Dendritic cell treated with granulocyte-macrophage colony-stimulating factor and Interleukin-4, amounts not matched to agents 40 ng/mL and 50 ng/mL, for 4 days (primary cell): Measurements from ENCODE around the gene HEXD.
"Not testable (repeated sequence)": the region's sequence is repeated elsewhere in the genome, so short reads cannot be mapped to it uniquely, and the experiment has no call there.

Experiments used
- H3K27ac Mint-ChIP-seq: one replicate; pipeline ENCODE4 v1.8.0; 2022; ENCODE audit warnings: mild to moderate bottlenecking, mixed read lengths
- H3K27me3 Mint-ChIP-seq: one replicate; pipeline ENCODE4 v1.8.0; 2022; ENCODE audit warnings: mild to moderate bottlenecking, mixed read lengths
- H3K36me3 Mint-ChIP-seq: one replicate; pipeline ENCODE4 v1.8.0; 2022; ENCODE audit warnings: low read depth, mixed read lengths
- H3K4me1 Mint-ChIP-seq: one replicate; pipeline ENCODE4 v1.8.0; 2022; ENCODE audit warnings: low read depth, mixed read lengths
- H3K4me3 Mint-ChIP-seq: one replicate; pipeline ENCODE4 v1.8.0; 2022; ENCODE audit warnings: mild to moderate bottlenecking, moderate library complexity, mixed read lengths
- H3K9me3 Mint-ChIP-seq: one replicate; pipeline ENCODE4 v1.8.0; 2022; ENCODE audit warnings: mixed read lengths
- intact Hi-C: fragments of 100-400 bp; cut with micrococcal nuclease; formaldehyde crosslinking; loops from one replicate; pipeline ENCODE4 v1.15.0; 2022

Gene HEXD

DNA sequence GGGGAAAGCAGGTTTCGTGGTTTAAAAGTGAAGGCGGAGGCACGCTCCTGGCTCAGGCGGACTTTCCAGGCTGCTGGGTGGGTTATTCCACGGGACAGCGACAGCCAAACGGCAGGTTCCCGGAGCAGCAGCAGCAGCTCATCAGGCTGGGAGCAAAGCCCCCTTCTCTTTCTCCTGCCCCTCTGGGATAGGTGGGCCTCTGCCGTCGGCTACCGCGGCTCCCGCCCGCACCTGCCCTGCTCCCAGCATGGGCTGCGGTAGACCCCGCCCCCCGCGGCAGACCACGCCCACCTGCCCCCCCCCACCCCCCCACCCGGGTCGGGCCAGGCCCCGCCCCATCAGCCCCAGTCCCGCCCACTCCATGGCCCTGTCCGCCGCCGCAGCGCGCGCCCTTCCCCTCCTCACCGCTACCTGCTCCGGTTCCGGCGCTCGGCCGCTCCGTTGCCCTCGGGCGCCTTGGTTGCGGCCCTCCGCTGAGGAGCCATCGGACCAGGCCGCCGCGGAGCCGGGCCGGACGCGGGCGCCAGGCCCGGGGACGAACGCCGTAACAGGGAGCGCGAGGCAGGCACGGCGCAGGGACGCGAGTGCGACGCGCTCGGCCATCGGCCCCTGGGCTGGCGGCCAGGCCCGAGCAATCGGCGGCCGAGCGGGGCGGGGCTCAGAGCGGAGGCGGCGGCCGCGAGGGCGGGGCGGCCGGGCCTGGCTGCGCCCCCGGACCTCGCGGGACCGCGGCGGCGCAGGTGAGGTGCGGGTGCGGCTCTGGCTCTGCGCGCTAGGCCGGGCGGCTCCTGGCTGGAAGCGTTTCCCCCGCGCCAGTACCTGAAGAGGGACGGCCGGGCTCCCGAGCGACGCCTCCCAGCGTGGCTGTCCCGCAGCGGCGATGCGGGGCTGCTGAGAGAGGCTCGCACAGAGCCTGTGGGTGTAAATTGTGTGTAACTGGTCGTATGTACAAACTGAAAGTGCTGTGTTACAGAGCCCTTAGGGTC, at the start of gene HEXD, which contains the start of gene OGFOD3:
TSS of gene HEXD (plus strand) at position 347 of the 986 bp plus-strand sequence. CDS start 1,453 bp downstream, outside the sequence.
TSS of gene OGFOD3 (minus strand) at position 586 of the 986 bp plus-strand sequence. CDS start at position 485, 101 bp downstream.
- Mint-ChIP-seq H3K36me3 (peaks cover 61% of the 10 kb centered on the region), H3K27ac (peak within 1 kb of the TSS; percentile 72), H3K27me3 (no peaks in the 10 kb centered on the region), H3K4me1 (peaks cover 24% of the 10 kb centered on the region), H3K4me3 (peak within 1 kb of the TSS; percentile 76), H3K9me3 (peaks cover 11% of the 10 kb centered on the region)
- intact Hi-C loops = loop anchor here (5.0 kb wide), 1 partner anchor 34 kb away; the partner anchor contains the start of gene CYBC1

DNA sequence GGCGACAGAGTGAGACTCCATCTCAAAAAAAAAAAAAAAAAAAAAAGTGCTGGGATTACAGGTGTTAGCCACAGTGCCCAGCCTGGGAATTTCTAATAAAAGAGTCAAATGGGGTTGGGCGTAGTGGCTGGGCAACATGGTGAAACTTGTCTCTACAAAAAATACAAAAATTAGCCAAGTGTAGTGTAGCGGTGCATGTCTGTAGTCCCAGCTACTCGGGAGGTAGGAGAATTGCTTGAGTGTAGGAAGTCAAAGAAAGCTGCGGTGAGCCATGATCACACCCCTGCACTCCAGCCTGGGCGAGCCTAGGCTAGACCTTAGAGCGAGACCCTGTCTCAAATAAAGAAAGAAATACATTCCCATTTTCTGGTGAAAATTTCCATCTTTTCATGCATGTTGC, 48.9 kb upstream of the HEXD start:
- Mint-ChIP-seq H3K36me3 (no peaks in the 10 kb centered on the region), H3K4me1 (peaks cover 27% of the 10 kb centered on the region), H3K4me3 (no peak overlapping the region), H3K9me3 (no peaks in the 10 kb centered on the region), H3K27ac (no peak overlapping the region), H3K27me3 (peaks cover 73% of the 10 kb centered on the region)
- intact Hi-C loops = no loop called here

DNA sequence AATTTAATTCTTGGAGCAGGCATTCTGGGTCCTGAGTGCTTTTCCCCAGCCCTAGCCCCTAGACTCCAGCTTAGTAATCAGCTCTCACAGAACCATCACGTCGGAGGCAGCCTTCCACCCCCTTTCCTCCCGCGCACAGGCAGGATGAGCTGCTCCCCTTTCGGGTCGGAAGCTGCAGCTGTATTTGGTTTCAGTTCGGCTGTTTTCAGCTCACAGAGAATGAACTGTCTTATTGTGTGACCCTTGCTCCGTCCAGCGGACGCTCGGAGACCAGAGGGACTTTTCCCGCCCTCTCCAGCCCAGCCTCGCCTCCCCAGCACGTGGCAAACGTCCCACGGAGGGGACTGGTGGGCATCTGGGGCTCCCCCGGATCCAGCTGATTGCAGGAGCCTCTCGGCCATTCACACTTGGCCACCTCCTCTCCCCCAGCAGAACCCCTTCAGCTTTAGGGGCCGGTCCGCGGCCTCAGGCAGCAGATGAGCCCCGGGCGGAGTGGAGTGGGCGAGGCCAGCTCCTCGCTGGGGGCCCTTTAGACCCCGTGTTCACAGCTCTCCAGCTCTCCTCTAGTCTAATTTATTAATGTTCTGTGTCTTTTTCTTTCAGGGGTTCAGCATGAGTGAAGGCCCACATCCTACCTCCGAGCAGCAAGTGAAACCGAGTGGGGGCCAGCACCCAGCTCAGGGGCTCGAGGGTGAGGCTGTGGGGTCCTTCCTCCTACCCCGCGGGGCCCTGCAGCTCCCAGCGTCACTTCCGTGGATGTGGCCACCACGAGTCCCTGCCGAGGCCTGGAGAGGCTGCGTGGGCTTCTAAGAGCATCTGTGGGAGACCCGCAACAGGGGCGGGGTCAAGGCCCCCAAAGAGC, 47.4 kb upstream of the HEXD start:
- Mint-ChIP-seq H3K4me3 (peak overlapping the region; percentile 66), H3K27ac (peak overlapping the region; percentile 52), H3K9me3 (no peaks in the 10 kb centered on the region), H3K4me1 (peaks cover 27% of the 10 kb centered on the region), H3K36me3 (no peaks in the 10 kb centered on the region), H3K27me3 (peaks cover 83% of the 10 kb centered on the region)
- intact Hi-C loops = no loop called here

DNA sequence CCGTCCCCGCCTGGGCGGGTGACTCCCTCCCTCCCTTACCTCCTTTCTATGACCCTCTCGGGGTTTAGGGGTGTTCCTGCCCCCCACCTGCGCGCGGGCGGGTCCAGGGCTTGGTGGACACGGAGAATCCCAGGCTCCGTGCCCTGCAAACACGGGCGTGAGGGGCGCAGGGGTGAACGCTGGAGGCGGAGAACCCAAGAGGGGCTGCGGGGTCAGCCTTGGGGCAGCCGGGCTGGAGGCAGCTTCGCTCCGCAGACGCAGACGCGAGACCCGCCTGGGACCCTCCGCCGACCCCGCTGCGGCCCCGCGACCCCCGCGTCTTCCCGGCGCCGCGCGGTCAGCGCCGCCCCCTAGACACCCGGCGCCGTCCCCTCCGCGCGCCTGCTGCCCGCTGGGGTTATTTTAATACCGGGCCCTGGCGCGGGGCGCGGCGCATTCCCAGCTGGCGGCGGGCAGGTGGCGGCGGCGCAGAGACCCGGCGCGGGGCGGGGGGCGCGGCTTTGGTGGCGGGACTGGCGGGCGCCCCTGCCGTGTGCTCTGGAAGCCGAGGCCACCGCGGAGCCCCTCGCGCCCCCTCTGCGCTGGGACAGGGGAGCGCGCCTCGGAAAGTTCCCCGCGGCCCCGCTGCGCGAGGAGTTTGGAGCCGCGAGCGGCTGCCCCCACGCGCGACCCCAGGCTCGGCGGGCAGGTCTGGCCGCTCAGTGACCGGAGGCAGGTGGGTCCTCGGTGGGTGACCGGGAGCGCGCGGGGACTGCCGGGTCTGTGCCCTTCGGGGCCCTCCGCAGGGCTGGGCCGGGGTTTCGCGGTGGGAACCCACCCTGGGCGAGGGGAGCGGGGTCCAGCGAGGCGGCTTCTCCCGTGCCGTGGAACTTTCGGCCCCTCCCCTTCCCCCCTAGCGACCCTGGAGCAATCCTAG, 46.6 kb upstream of the HEXD start, which contains the start of gene UTS2R:
TSS of gene UTS2R (plus strand) at position 433 of the 916 bp plus-strand sequence. CDS start 2,560 bp downstream, outside the sequence.
- Mint-ChIP-seq H3K4me1 (peaks cover 27% of the 10 kb centered on the region), H3K27ac (peak within 1 kb of the TSS; percentile 52), H3K4me3 (peak within 1 kb of the TSS; percentile 66), H3K36me3 (no peaks in the 10 kb centered on the region), H3K9me3 (no peaks in the 10 kb centered on the region), H3K27me3 (peaks cover 87% of the 10 kb centered on the region)
- intact Hi-C loops = no loop called here

DNA sequence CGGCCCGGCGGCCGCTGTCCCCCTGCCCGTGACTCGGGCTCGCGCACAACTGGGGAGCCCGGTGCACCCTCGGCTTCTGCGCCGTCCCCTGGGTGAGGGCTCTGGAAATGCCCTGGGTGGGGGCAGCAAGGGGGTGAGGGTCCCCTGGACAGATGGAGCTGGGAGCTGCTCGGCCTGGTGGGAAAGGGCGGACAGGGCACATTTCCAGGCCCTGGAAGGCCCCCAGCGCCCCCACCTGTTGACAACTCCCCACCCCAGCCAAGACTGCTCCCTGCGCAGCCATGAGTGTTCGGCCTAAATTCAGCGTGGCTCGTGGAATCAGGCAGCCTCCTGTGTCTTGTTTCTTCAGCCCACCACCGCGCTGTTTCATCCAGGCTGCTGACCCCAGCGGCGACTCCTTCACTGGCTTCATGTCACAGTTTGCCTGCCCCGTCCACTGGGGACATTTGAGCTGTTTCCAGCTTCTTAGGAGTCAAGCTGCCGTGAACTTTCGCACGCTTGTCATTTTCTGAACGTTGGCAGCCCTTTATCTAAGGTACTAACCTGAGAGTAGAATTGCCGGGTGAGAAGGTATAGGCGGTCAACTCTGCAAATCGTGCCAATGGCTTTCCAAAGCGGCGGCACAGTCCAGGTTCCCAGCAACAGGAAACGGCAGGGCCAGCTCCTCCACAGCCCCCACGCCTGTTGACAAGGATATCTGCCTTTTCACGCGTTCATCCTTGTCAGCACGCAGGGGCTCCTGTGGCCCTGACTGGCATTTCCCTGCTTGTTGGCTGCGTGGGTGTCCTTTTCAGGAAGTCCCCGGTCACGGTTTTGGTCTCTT, 45.7 kb upstream of the HEXD start:
- Mint-ChIP-seq H3K27ac (peak overlapping the region; percentile 31), H3K36me3 (no peaks in the 10 kb centered on the region), H3K4me1 (peaks cover 27% of the 10 kb centered on the region), H3K9me3 (no peaks in the 10 kb centered on the region), H3K4me3 (peak overlapping the region; percentile 62), H3K27me3 (peaks cover 85% of the 10 kb centered on the region)
- intact Hi-C loops = no loop called here

DNA sequence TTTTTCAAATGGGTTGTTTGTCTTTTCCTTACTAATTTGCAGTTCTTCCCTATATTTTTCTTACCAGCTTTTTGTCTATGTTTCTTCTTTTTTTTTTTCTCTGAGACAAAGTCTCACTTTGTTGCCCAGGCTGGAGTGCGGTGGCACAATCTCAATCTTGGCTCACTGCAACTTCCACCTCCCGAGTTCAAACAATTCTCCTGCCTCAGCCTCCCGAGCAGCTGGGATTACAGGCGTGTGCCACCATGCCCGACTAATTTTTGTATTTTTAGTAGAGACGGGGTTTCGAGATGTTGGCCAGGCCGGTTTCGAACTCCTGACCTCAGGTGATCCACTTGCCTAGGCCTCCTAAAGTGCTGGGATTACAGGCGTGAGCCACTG, 45.1 kb upstream of the HEXD start:
- H3K4me3 Mint-ChIP-seq, intact Hi-C loops, H3K36me3 Mint-ChIP-seq, H3K9me3 Mint-ChIP-seq: not testable (repeated sequence)
- H3K4me1 Mint-ChIP-seq = peaks cover 27% of the 10 kb centered on the region
- H3K27me3 Mint-ChIP-seq = peaks cover 84% of the 10 kb centered on the region
- H3K27ac Mint-ChIP-seq = peak overlapping the region; percentile 31

DNA sequence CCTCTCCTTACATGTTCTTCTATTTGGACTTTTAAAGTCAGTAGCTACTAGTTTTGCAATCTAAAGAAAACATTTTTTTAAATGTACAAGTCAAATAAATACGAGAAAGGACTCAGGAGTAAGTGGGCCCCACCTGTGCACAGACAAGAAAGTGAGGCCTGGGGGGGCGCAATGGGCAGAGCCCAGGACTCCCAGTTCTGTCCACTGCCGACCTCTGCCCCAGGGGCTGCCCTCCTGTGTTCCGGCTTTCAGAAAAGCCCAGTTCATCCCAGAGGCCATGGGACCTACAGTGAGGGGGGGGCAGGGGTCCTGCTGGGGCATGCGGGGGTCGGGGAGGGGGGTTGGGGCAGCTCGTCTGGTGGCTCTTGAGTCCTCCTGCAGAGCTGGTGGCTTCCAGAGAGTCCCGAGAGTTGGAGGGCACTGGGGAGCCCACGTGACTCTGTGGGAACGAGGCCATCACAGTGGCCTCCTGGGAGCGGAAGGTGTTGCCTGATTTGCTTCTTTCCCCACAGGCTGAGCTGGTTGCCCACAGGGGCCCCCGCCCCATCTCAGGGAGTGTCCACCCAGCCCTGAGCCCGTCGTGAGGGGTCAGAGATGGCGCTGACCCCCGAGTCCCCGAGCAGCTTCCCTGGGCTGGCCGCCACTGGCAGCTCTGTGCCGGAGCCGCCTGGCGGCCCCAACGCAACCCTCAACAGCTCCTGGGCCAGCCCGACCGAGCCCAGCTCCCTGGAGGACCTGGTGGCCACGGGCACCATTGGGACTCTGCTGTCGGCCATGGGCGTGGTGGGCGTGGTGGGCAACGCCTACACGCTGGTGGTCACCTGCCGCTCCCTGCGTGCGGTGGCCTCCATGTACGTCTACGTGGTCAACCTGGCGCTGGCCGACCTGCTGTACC, 44.2 kb upstream of the HEXD start:
- Mint-ChIP-seq H3K4me3 (no peak overlapping the region), H3K27me3 (peaks cover 85% of the 10 kb centered on the region), H3K36me3 (no peaks in the 10 kb centered on the region), H3K9me3 (no peaks in the 10 kb centered on the region), H3K4me1 (peaks cover 27% of the 10 kb centered on the region), H3K27ac (no peak overlapping the region)
- intact Hi-C loops = no loop called here

DNA sequence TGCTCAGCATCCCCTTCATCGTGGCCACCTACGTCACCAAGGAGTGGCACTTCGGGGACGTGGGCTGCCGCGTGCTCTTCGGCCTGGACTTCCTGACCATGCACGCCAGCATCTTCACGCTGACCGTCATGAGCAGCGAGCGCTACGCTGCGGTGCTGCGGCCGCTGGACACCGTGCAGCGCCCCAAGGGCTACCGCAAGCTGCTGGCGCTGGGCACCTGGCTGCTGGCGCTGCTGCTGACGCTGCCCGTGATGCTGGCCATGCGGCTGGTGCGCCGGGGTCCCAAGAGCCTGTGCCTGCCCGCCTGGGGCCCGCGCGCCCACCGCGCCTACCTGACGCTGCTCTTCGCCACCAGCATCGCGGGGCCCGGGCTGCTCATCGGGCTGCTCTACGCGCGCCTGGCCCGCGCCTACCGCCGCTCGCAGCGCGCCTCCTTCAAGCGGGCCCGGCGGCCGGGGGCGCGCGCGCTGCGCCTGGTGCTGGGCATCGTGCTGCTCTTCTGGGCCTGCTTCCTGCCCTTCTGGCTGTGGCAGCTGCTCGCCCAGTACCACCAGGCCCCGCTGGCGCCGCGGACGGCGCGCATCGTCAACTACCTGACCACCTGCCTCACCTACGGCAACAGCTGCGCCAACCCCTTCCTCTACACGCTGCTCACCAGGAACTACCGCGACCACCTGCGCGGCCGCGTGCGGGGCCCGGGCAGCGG, 43.4 kb upstream of the HEXD start:
- intact Hi-C loops = no loop called here
- Mint-ChIP-seq H3K36me3 (no peaks in the 10 kb centered on the region), H3K27me3 (peaks cover 83% of the 10 kb centered on the region), H3K4me3 (no peak overlapping the region), H3K9me3 (no peaks in the 10 kb centered on the region), H3K4me1 (peaks cover 29% of the 10 kb centered on the region), H3K27ac (no peak overlapping the region)

DNA sequence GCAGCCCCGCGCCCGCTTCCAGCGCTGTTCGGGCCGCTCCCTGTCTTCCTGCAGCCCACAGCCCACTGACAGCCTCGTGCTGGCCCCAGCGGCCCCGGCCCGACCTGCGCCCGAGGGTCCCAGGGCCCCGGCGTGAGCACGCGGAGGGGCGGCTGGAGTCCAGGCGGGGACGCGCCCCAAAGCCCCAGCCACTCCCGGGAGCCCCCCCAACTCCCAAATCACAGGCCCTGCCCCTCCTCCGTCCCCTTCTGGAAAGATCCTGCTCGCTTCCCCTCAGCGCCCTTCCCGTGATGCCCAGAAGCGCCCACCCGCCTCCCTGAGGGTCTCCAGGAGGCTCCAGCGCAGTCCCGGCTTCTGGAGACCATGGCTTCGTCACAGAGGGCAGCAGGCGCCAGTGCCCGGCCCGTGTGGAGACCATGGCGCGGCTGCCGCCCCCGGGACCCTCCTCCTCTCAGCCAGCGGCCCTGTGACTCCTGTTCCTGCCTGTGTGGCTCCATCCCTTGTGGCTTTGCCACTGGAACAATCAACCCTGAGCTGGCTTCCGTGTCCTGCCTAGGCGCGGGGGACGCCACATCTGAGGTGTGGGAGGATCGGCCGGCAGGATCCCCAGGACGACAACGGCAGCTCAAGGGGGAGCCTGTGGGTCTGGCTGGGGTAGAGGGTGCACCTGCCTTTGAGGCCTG, 42.6 kb upstream of the HEXD start:
- H3K4me3 Mint-ChIP-seq = no peak overlapping the region
- intact Hi-C loops = no loop called here
- H3K27me3 Mint-ChIP-seq = peaks cover 84% of the 10 kb centered on the region

DNA sequence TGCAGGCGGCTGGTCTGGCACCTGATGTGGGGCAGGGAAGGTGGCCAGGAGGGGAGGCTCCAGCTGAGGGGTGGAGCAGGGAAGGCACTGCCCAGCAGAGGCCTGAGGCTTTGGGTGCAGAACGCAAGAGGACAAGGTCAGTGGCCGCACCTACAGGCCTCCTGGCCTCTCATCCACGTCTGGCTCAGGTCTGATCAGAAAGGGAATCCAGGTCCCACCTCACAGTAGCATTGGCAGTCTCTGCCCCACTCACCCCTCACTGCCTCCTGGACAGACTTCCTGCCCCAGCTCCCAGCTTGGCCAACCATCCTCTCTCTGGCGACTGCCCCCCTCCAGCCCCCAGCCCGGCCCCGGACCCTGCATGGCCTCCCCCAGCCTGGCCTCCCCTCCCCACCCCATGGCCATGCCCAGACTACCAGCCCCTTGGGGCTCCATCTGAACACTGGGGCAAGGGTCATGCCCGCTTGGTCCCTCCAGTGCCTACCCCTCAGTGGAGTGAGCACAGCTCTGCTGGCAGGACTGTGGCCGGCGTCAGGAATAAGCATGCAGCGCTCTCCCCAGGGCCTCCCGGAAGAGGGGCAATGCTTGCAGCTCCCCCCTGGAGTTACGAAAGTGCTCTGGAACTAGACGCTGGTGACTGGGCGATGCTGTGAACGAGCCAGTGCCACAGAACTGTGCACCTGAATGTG, 42.0 kb upstream of the HEXD start:
- peaks cover 84% of the 10 kb centered on the region for H3K27me3 Mint-ChIP-seq
- H3K9me3 Mint-ChIP-seq = no peaks in the 10 kb centered on the region
- H3K4me3 Mint-ChIP-seq = no peak overlapping the region
- intact Hi-C loops = no loop called here
- H3K36me3 Mint-ChIP-seq = no peaks in the 10 kb centered on the region
- H3K4me1 Mint-ChIP-seq = peaks cover 26% of the 10 kb centered on the region
- no peak overlapping the region for H3K27ac Mint-ChIP-seq

More for the DNA sequence above, 42.6 kb upstream of the HEXD start:
- Mint-ChIP-seq H3K9me3 (no peaks in the 10 kb centered on the region), H3K4me1 (peaks cover 30% of the 10 kb centered on the region), H3K36me3 (no peaks in the 10 kb centered on the region), H3K27ac (no peak overlapping the region)
